Colonic mucosa (tissue), 4 donors: ENCODE data around the gene TEX9. TPM values are rescaled to one million over a fixed set of nuclear protein-coding genes. Genes with fewer than 3 reads are reported as not detected.

ENCODE experiments used
- DNase-seq: peaks from one replicate; pipeline ENCODE4 v3.0.0-alpha.2; 2020
- H3K27ac ChIP-seq: fragments of 200-600 bp; one replicate; pipeline ENCODE4 v1.8.0; 2021
- H3K27me3 ChIP-seq: fragments of 200-600 bp; one replicate; pipeline ENCODE4 v1.8.0; 2021
- H3K36me3 ChIP-seq: fragments of 200-600 bp; one replicate; pipeline ENCODE4 v1.8.0; 2021
- H3K4me1 ChIP-seq: fragments of 200-600 bp; one replicate; pipeline ENCODE4 v1.8.0; 2021; ENCODE audit warnings: mild to moderate bottlenecking
- H3K4me3 ChIP-seq: fragments of 200-600 bp; one replicate; pipeline ENCODE4 v1.8.0; 2021
- H3K9ac ChIP-seq, 2 donors: one replicate each; pipeline ENCODE4 v1.7.0; 2013; ENCODE audit warnings: control low read depth in 2 of 2, low read depth in 2 of 2, low read length in 2 of 2
- H3K9me3 ChIP-seq: fragments of 200-600 bp; one replicate; pipeline ENCODE4 v1.8.0; 2021
- intact Hi-C: fragments of 100-400 bp; cut with DNase I; formaldehyde crosslinking; loops from one replicate; pipeline ENCODE4 v1.14.1; 2022
- total RNA-seq, 2 donors: library from RNA; stranded (reverse); fragmentation: NEBNext Ultra II Directional in 1 of 2; extraction: Animal tissue kit (Norgen Biotek cat#: 25700) in 1 of 2; gene quantifications; one replicate each; pipeline ENCODE4 v1.2.1, GENCODE V29; 2021
- TF ChIP-seq, protein P1 (sequence below): fragments of 200-600 bp; IDR thresholded peaks from one replicate; pipeline ENCODE4 v1.8.0; 2022; ENCODE audit warnings: antibody characterized with exemption, mild to moderate bottlenecking
- donor health status: healthy.
- donor health status: DM: no; HTN: no; CAD: no.
- donor health status: DM: no; HTN: no; CAD: no.

TEX9 gene
- total RNA-seq, 2 donors from 2014 or later: 5.4 to 5.9 TPM

- intact Hi-C loops: no loop called here
- H3K27me3 ChIP-seq: no peaks in the 10 kb centered on the region
- TF ChIP-seq, protein P1, sequence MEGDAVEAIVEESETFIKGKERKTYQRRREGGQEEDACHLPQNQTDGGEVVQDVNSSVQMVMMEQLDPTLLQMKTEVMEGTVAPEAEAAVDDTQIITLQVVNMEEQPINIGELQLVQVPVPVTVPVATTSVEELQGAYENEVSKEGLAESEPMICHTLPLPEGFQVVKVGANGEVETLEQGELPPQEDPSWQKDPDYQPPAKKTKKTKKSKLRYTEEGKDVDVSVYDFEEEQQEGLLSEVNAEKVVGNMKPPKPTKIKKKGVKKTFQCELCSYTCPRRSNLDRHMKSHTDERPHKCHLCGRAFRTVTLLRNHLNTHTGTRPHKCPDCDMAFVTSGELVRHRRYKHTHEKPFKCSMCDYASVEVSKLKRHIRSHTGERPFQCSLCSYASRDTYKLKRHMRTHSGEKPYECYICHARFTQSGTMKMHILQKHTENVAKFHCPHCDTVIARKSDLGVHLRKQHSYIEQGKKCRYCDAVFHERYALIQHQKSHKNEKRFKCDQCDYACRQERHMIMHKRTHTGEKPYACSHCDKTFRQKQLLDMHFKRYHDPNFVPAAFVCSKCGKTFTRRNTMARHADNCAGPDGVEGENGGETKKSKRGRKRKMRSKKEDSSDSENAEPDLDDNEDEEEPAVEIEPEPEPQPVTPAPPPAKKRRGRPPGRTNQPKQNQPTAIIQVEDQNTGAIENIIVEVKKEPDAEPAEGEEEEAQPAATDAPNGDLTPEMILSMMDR: no peak
These were observed 89.6 kb downstream of the TEX9 start for GRCh38 chr15:56454836-56455235.

DNA sequence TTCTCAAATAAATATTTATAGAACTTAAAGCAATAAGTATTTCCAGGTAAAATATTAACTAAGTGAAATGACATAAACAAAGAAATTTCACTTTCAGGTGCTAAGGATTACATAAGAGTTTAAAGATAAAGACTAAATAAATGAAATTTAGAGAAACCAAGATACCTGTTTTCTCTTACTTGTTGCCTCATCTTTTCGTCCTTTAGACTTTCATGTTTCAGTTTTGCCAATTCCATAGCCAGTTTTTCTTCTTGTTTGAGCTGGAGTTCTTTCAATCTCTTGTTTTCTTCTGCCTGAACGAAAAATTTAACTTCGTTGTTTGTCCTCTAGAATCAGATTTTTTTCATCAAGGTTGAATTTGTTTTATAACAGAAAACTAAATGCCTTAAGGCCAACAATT lies 91.0 kb downstream of the TEX9 start:
- Histone ChIP-seq H3K27me3 (no peaks in the 10 kb centered on the region), H3K4me1 (no peaks in the 10 kb centered on the region), H3K9me3 (no peaks in the 10 kb centered on the region), H3K4me3 (no peak overlapping the region), H3K9ac (no peak overlapping the region), H3K36me3 (no peaks in the 10 kb centered on the region), H3K27ac (no peak overlapping the region)
- intact Hi-C loops: no loop called here
- TF ChIP-seq, protein P1: no peak
- DNase-seq: no peak

More at GRCh38 chr15:56454836-56455235, 89.6 kb downstream of the TEX9 start:
- Histone ChIP-seq H3K27ac (no peak overlapping the region), H3K36me3 (no peaks in the 10 kb centered on the region), H3K9me3 (no peaks in the 10 kb centered on the region), H3K9ac (no peak overlapping the region), H3K4me3 (no peak overlapping the region), H3K4me1 (no peaks in the 10 kb centered on the region)
- no peak for DNase-seq

GRCh38 chr15:56459096-56459495 lies 93.9 kb downstream of the TEX9 start:
- TF ChIP-seq, protein P1: no peak
- H3K27me3 ChIP-seq: no peaks in the 10 kb centered on the region
- H3K27ac ChIP-seq: no peak overlapping the region
- H3K9ac ChIP-seq: no peak overlapping the region
- H3K4me1 ChIP-seq: no peaks in the 10 kb centered on the region
- no peaks in the 10 kb centered on the region for H3K36me3 ChIP-seq
- no peak overlapping the region for H3K4me3 ChIP-seq
- no peak for DNase-seq
- intact Hi-C loops: no loop called here
- H3K9me3 ChIP-seq: no peaks in the 10 kb centered on the region

DNA sequence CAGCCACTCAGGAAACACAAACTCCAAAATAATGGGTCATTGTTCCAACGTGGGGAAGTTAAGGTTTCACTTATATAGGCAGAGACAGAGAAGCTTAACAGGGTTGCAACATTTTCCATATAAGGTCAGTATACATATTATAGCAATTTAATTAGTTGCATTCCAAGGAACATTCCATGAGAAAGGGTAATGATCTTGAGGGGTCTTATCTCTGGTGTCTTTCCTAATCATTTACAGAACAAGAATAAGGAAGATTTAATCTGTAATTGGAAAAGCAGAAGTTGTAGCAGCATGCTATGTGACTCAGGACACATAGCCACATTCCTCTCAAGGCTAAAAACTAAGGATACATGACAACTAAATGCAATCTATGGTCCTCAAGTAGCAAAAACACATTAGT lies 94.8 kb downstream of the TEX9 start:
- Histone ChIP-seq H3K27ac (no peak overlapping the region), H3K36me3 (no peaks in the 10 kb centered on the region), H3K9ac (no peak overlapping the region), H3K9me3 (no peaks in the 10 kb centered on the region), H3K4me3 (no peak overlapping the region), H3K4me1 (no peaks in the 10 kb centered on the region), H3K27me3 (no peaks in the 10 kb centered on the region)
- DNase-seq: no peak
- intact Hi-C loops: no loop called here
- TF ChIP-seq, protein P1: no peak

- TF ChIP-seq, protein P1: no peak
- intact Hi-C loops: no loop called here
These were observed 95.7 kb downstream of the TEX9 start for GRCh38 chr15:56460947-56461346.

More at GRCh38 chr15:56460947-56461346, 95.7 kb downstream of the TEX9 start:
- no peaks in the 10 kb centered on the region for H3K27me3 ChIP-seq
- H3K9ac ChIP-seq: no peak overlapping the region
- no peak overlapping the region for H3K27ac ChIP-seq
- no peaks in the 10 kb centered on the region for H3K36me3 ChIP-seq
- no peak overlapping the region for H3K4me3 ChIP-seq
- H3K9me3 ChIP-seq: no peaks in the 10 kb centered on the region
- H3K4me1 ChIP-seq: no peaks in the 10 kb centered on the region
- no peak for DNase-seq
